Erythroblast (primary cell): Measurements from ENCODE around the gene PGAM4.

Experiments used
- DNase-seq, 2 experiments: peaks; one replicate each; lab custom pipeline; 2025; lab: John Stamatoyannopoulos, UW
- GATA1 ChIP-seq: IDR thresholded peaks from 2 replicates; pipeline ENCODE4 v1.6.1; 2011; ENCODE audit warnings: low read depth, mild to moderate bottlenecking, control low read depth, low read length, moderate library complexity
- POLR2A ChIP-seq: IDR thresholded peaks from 2 replicates; pipeline ENCODE4 v1.6.1; 2011; ENCODE audit warnings: mild to moderate bottlenecking, low read length

The PGAM4 gene

DNA sequence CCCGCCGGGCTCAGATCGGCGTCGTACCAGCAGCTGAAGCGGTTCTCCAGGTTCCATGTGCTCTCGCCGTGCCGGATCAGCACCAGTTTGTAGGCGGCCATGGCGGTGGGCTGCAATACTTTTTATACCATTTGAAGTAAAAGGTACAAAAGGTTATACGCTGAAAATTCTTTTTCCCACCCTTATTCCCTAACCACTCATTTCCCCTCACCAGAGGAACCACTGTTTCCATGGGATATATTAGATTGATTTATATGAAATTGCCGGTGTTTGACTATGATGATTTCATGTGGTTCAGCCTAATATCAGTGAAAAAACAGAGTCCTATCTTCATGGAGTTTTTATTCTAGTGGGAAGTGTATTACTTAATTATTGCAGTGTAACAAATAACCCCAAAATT, at the start of gene PGAM4:
Gene PGAM4, minus strand, starts transcription at position 101 of the 400 bp plus-strand sequence. Its CDS starts 0 bp downstream, at position 101.
- DNase-seq, result no peak
- TF ChIP-seq POLR2A, result no peak
- no peak for TF ChIP-seq GATA1

DNA sequence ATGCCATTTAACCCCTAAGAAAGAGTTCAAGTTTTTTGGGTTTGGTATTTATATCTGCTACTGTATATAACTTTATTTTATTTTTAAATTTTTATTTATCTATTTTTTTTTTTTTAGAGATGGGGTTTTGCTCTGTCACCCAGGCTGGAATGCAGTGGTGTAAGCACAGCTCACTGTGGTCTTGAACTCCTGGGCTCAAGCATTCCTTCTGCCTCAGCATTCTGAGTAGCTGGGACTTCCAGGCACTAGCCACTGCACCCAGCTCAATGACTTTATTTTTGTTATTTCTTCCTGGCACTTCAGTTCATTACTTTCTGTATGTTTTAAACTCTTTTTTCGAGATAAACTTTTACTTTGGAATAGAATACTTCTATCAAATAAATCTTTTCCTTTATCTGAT, 42.4 kb upstream of the PGAM4 start:
- TF ChIP-seq GATA1 (no peak), POLR2A (no peak)
- DNase-seq, result no peak

DNA sequence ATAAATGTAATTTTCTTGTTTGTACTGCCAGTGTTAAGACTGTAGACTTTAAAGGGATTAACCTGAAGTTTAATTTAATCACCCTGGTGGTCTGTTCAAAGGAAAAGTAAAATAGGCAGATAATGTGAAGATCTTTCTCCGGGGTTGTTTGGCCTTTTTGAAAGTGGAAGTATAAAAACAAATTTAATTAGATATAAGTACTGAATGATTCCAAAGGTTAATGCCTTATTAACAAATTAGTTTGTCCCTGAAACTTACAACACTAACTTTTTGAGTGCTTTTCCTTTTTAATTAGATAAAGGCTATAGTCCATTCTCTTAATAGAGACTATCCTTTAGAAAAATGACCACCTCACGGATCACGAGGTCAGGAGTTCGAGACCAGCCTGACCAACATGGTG, 10.4 kb upstream of the PGAM4 start:
- no peak for TF ChIP-seq POLR2A
- TF ChIP-seq GATA1, result no peak
- DNase-seq, result no peak

DNA sequence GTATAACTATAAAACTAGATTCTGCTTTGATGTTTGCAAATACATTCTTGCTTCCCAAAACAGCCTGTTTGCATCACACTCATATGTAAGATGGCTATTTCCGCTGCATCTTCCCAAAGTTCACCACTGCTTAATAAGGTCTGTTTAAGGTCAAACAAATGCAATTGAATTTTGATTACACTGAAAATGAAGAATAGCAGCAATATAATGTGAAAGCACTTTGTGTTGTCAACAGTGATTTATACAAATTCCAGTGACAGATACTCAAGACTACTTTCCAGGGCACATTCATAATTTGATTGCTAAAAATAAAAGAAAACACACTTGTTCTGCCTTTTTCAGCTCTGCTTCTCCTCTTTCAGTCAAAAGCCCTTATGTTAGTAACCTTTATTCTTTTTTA, 8.1 kb upstream of the PGAM4 start:
- TF ChIP-seq POLR2A (no peak), GATA1 (no peak)
- no peak for DNase-seq

DNA sequence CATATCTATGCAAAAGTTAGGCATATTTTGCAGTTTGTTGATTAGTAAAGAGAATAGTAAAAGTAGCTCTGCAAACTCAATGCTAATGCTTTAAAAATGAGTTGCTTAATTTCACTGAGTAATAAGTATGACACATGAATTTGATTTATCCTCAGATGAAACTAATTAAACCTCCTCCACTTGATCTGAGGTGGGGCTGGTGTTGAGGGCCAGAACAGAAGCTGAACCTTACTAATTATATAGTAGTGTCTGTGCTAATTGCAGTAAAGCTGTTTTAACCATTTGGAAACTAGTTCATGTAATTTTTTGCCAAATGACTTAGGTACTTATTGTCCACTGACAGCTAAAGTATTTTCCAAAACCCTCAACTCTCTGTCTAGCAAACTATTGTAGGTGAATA, 7.7 kb upstream of the PGAM4 start:
- DNase-seq, result no peak
- no peak for TF ChIP-seq GATA1
- TF ChIP-seq POLR2A, result no peak

DNA sequence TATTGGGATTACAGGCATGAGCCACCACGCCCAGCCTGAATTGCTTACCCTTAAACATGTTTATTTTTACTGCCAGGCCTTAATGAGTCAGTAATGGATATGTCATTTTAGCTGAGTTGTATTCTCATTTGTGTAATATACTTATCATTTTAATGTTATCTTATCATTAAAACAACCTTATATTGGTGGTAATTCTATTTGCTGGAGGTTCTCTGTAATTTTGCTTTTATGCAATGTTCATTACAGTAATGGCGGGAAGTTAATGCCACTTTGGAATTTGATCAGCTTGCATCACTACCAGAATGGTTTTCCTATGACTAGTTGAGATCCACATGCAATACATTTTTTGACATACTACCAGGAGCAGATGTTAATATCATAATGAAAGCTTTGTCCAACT, 6.3 kb upstream of the PGAM4 start:
- DNase-seq, result no peak
- TF ChIP-seq GATA1, result no peak
- TF ChIP-seq POLR2A, result no peak

DNA sequence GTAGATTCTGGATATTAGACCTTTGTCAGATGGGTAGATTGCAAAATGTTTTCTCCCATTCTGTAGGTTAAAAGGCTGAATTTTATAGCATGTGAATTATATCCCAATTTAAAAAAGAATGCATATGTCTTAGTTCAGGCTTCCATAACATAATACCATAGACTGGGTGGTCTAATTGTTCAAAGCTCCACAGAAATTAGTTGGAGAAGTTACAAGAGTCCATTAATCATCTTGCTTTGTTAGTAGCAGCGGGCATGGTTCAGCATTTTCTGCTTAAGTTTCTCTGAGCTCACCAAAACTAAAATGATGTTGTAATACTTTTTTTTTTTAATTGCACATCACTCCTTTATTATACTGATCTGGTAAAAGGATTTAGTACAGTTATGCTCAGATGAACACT, 1.8 kb downstream of the PGAM4 start:
- TF ChIP-seq POLR2A (no peak), GATA1 (no peak)
- no peak for DNase-seq

DNA sequence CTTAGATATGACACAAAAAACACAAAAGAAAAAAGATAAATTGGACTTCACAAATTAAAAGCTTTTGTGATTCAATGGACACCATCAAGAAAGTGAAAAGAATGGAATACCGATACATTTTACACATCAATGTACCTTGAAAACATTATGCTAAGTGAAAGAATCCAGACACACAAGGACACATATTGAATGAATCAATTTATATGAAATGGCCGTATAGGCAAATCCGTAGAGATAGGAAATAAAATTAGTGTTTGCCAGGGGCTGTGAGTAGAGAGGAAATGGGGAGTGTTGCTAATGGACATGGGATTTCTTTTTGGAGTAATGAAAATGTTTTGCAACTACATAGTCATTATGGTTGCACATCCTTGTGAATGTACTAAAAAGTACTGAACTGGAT, 3.1 kb downstream of the PGAM4 start:
- TF ChIP-seq POLR2A, result no peak
- no peak for TF ChIP-seq GATA1
- DNase-seq, result no peak

DNA sequence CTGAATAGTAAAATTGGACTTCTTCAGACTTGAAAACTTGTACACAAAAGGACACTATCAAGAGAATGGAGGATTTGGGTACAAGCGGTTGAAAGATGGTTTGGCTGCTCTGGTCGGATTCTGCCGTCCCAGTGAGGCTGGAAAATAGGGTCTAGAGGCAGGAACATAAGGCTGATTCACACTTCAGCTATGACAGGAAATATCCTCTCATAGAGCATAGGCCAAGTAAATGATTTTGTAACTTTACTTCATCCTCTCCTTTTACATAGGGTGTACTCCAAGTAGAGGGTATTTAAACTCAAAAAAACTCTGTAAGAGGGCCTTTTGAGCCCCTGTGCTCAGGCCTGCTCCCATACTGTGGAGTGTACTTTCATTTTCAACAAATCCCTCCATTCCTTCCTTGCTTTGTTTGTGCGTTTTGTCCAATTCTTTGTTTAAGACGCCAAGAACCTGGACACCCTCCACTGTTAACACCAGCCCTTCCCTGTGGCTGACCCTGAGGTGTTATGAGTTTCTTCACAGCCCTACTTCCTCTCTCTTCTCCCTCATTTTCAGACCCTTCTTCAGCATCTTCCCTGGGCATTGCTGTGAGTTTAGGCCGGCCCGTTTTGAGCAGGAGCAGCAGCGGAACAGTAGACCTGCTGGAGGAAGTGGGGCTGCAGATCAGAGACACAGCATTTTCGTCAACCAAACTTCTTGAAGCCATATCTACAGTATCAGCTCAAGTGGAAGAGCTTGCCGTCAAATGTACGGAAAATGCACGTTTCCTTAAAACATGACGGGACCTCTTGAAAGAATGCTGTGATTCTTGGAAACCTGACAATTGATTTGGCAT, 7.2 kb downstream of the PGAM4 start:
- DNase-seq, result peak; percentile 0 to 1
- TF ChIP-seq POLR2A, result no peak
- TF ChIP-seq GATA1, result no peak

DNA sequence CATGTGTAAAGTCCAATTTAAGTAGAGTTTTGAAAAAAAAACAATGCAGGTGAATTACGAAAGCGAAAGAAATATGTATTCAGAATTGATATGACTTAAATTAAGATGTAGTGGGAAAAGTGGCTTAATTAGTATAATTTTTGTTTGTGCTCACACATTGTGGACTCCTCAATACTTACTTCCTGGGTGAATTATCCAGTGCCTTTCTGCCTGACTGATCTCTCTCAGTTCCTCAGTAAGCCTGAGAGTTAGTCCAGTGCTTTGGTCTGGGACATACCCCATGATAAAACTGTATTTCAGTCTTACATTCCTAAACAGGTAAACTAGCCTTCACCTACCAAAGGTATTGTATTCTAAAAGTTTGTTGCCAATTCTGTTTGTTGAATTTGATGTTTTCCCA, 8.4 kb downstream of the PGAM4 start:
- DNase-seq, result no peak
- no peak for TF ChIP-seq GATA1
- TF ChIP-seq POLR2A, result no peak

DNA sequence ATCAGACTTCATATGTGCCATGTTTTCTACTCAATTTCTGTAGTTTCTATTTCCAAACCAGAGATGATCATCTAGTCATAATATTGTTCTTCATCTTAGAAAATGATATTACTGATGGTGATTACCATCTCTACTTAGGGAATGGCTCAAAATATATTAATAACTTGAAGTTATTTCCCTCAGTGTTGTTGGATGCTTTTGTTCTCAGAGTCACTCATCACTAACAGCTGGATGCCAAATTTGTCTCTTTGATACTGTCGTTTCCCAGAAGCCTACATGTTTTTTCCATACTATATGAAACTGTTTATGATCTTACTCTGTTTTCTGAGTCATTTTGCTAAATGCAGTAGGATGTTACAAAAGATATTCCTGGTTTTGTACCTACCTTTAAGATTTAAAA, 8.9 kb downstream of the PGAM4 start:
- no peak for DNase-seq
- TF ChIP-seq GATA1 (no peak), POLR2A (no peak)

DNA sequence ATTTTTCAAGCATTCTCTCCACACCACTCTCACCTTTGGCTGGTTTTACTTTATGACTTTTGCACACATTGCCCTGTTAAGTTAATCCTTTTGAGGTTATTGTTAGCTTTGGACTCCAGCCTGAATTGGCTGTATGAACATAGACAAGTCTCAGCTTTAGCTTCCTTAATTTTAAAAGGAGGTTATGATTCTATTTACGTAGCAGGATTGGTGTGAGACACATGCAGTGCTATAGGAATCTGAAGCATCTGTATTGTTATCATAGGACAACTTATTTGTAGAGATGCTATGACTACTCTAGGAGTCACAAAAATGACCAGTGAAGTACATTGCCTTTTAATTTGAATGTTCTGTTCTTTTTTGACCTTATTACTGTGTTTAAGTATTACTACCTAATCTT, 15.7 kb downstream of the PGAM4 start:
- TF ChIP-seq GATA1, result no peak
- TF ChIP-seq POLR2A, result no peak
- no peak for DNase-seq

DNA sequence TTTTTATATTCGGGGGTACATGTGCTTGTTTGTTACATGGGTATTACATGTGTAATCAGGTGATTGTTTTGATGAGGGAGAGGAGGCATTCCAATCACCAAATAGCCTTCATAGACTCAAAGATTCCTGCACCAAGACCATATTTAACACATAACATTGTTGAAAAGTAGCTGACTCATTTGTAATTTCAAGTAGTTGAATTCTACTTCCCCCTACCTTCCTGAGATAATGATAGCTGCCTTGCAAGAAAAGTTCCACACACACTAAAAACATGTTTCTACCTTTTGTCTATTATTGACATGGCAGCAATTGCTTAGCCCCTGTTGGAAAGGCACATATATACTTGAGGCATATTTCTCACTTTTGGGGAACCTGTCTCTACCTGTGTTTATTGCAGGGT, 16.1 kb downstream of the PGAM4 start:
- TF ChIP-seq GATA1 (no peak), POLR2A (no peak)
- DNase-seq, result peak; percentile 6 to 18

DNA sequence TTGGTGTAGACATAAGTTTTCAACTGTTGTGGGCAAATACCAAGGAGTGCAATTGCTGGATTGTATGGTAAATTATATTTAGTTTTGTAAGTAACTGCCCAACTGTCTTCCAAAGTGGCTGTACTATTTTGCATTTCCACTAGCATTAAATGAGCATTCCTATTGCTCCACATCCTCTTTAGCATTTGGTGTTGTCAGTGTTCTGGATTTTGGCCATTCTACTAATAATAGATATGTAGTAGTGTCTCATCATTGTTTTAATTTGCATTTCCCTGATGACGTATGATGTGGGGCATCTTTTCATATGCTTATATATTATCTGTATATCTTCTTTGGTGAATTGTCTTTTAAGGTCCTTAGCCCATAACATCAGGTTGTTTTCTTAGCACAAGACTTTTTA, 17.3 kb downstream of the PGAM4 start:
- no peak for DNase-seq
- TF ChIP-seq GATA1, result no peak
- no peak for TF ChIP-seq POLR2A

DNA sequence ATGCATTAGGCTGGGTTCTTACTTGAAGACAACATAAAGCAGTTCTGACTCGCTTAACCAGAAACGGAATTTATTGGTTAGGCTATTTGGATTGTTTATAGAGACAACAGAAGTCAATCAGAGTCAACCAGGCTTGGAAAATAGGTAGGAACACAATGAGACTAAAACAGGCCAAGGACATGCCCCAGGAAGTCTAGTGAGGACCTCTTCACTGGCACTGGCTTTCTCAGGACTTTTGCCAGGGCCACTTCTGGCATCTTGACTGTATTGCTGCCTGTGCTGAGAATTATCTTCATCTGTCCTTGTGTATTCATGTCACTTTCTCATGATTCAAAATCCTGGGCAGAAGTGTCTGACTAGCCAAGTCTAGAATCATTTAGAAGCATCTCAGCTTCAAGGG, 19.6 kb downstream of the PGAM4 start:
- TF ChIP-seq GATA1 (no peak), POLR2A (no peak)

DNA sequence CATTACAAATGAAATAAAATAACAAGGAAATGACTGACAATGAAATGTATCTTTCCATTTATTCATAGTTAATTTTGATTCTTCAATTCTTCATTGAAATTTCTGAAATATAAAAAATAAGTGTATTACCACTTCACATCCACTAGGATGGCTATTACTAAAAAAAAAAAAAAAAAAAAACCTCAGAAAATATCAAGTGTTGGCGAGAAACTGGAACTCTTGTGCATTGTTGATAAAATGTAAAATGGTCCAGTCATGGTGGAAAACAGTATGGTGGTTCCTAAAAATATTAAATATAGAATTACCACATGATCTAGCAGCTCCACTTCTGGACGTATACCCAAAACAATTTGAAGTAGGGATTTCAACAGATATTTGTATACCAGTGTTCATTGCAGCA, 22.9 kb downstream of the PGAM4 start:
- TF ChIP-seq POLR2A (no peak), GATA1 (no peak)
- DNase-seq, result peak; percentile 1

More for the DNA sequence above, 19.6 kb downstream of the PGAM4 start:
- peak in 1 of 2 experiments; percentile 1 for DNase-seq
